ENCODE measurements around the gene BAHD1.

DNA sequence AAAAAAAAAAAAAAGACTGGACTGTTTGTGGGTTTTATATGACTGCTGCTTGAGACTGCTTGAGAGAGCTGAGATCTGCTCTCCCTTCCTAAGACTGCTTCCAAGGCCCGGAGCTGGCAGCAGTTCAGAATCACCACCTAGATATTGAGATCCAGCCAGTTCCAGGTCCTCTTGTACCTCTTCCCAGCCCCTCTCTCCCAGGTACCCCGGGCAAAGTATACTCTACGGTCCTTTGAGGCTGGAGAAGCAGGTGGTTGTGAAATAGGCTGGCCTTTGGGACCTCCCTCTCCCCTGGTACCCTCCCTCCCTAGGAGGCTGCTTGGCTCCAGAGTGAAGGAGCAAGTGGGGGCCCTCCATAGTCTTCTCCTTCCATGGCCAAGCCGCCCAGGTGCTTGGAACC, 12.6 kb upstream of the BAHD1 start:
- TF ChIP-seq, protein P1, sequence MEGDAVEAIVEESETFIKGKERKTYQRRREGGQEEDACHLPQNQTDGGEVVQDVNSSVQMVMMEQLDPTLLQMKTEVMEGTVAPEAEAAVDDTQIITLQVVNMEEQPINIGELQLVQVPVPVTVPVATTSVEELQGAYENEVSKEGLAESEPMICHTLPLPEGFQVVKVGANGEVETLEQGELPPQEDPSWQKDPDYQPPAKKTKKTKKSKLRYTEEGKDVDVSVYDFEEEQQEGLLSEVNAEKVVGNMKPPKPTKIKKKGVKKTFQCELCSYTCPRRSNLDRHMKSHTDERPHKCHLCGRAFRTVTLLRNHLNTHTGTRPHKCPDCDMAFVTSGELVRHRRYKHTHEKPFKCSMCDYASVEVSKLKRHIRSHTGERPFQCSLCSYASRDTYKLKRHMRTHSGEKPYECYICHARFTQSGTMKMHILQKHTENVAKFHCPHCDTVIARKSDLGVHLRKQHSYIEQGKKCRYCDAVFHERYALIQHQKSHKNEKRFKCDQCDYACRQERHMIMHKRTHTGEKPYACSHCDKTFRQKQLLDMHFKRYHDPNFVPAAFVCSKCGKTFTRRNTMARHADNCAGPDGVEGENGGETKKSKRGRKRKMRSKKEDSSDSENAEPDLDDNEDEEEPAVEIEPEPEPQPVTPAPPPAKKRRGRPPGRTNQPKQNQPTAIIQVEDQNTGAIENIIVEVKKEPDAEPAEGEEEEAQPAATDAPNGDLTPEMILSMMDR (IDR thresholded peaks at IDR 0.05; ENCODE audit: low read length), result no peak
- TF ChIP-seq EZH2 (optimal IDR thresholded peaks at IDR 0.05; ENCODE audit: low read depth, low read length) (no peak), EZH2phosphoT487 (IDR thresholded peaks at IDR 0.05; ENCODE audit: low read length) (no peak)
